Measurements from ENCODE around the gene CYP4F3. TPM values are rescaled to one million over a fixed set of nuclear protein-coding genes. Genes with fewer than 3 reads are reported as not detected.
"Not testable (repeated sequence)": the region's sequence is repeated elsewhere in the genome, so short reads cannot be mapped to it uniquely, and the experiment has no call there.

The CYP4F3 gene
- total and polyA plus RNA-seq, 2 experiments from 2014 or later: not detected

DNA sequence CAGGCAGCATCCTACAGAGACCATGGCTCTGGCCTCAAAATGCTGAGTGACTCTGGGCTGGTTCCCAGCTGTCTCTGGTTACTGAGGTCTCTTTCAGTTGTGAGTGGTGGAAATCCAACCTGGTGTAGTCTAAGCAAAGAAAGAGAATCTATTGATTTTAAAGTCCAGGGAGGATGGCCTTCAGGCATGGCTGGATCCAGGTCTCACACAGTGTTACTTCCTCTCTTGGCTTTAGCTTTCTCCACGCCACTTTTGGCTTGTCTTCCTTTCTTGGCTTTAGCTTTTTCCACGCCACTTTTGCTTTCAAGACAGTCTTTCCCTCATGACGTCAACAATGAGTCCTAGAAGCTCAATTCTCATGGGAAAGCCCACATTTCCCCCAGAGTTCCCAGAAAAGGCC lies 4.1 kb downstream of the CYP4F3 start:
- Histone ChIP-seq H3K4me3 (no peak overlapping the region), H3K4me2 (ENCODE audit: unreplicated experiment) (no peak overlapping the region), H2AFZ (no peak overlapping the region), H3K4me1 (ENCODE audit: insufficient read depth) (no peaks in the 10 kb centered on the region), H3F3A (ENCODE audit: insufficient read depth) (no peaks in the 10 kb centered on the region), H3K79me2 (ENCODE audit: insufficient read depth) (no peaks in the 10 kb centered on the region), H3K9me2 (ENCODE audit: insufficient read depth) (no peaks in the 10 kb centered on the region), H4K20me1 (ENCODE audit: insufficient read depth) (no peaks in the 10 kb centered on the region), H3K27me3 (replicated peaks; ENCODE audit: insufficient read depth) (no peaks in the 10 kb centered on the region), H3K9me3 (ENCODE audit: low read depth) (no peaks in the 10 kb centered on the region), H3K36me3 (ENCODE audit: low read depth) (no peaks in the 10 kb centered on the region), H3K27ac (no peak overlapping the region), H3K9ac (no peak overlapping the region)
- in situ Hi-C loops (cut with MboI): loop anchor here (25.0 kb wide), 2 partner anchors 542 to 742 kb away; partner anchors contain the start of genes AP1M1 and FAM32A
- DNase-seq: no peak
- no peak for TF ChIP-seq EZH2 (IDR thresholded peaks at IDR 0.05; ENCODE audit: insufficient read depth, poor library complexity, severe bottlenecking)
- no peak for TF ChIP-seq EZH2phosphoT487 (IDR thresholded peaks at IDR 0.05; ENCODE audit: insufficient read depth, low read depth)
- WGBS, 2 experiments (ENCODE audit: low coverage in 1 of 2, low lambda C conversion rate in 2 of 2, missing lambda C conversion rate in 2 of 2): 22 to 26% methylated on average over 3 of the region's 3 CpGs

- 28 to 40% methylated on average over 2 of the region's 2 CpGs for WGBS, 2 experiments (ENCODE audit: low coverage in 1 of 2, low lambda C conversion rate in 2 of 2, missing lambda C conversion rate in 2 of 2)
- Histone ChIP-seq H3K36me3 (ENCODE audit: low read depth) (no peaks in the 10 kb centered on the region), H3K4me1 (ENCODE audit: insufficient read depth) (no peaks in the 10 kb centered on the region), H3K9ac (no peak overlapping the region), H3K27ac (no peak overlapping the region), H2AFZ (no peak overlapping the region), H3K9me3 (ENCODE audit: low read depth) (no peaks in the 10 kb centered on the region), H3F3A (ENCODE audit: insufficient read depth) (no peaks in the 10 kb centered on the region), H3K4me2 (ENCODE audit: unreplicated experiment) (no peak overlapping the region), H3K9me2 (ENCODE audit: insufficient read depth) (no peaks in the 10 kb centered on the region), H3K4me3 (no peak overlapping the region), H3K27me3 (replicated peaks; ENCODE audit: insufficient read depth) (no peaks in the 10 kb centered on the region), H4K20me1 (ENCODE audit: insufficient read depth) (no peaks in the 10 kb centered on the region), H3K79me2 (ENCODE audit: insufficient read depth) (no peaks in the 10 kb centered on the region)
- TF ChIP-seq EZH2 (IDR thresholded peaks at IDR 0.05; ENCODE audit: insufficient read depth, poor library complexity, severe bottlenecking): no peak
- no peak for TF ChIP-seq EZH2phosphoT487 (IDR thresholded peaks at IDR 0.05; ENCODE audit: insufficient read depth, low read depth)
- in situ Hi-C loops (cut with MboI): loop anchor here (25.0 kb wide), 2 partner anchors 538 to 738 kb away; partner anchors contain the start of genes AP1M1 and FAM32A
- no peak for DNase-seq
These were observed 8.8 kb downstream of the CYP4F3 start for GRCh38 chr19:15649526-15649925.

DNA sequence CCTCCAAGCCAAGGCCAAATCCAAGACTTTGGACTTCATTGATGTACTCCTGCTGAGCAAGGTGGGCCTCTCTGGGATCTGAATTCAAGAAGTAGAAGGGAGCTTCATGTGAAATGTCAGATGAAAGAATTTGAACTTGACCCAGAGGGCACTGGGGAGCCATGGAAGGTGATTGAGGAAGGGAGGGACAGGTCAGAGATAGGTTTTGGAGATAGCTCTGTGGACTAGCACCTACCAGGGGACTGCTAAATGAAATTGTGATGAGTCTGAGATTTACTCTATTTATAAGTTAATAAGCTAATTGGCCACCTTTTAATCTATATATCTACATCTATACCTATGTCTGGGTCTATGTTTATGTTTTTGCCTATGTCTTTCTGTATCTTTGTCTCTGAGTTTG lies 9.4 kb downstream of the CYP4F3 start:
- DNase-seq; H2AFZ ChIP-seq; H3K9ac ChIP-seq; H3F3A ChIP-seq (ENCODE audit: insufficient read depth); in situ Hi-C loops (cut with MboI); H3K79me2 ChIP-seq (ENCODE audit: insufficient read depth); H3K27ac ChIP-seq; H3K36me3 ChIP-seq (ENCODE audit: low read depth); H3K4me2 ChIP-seq (ENCODE audit: unreplicated experiment); H3K9me2 ChIP-seq (ENCODE audit: insufficient read depth); H3K27me3 ChIP-seq (replicated peaks; ENCODE audit: insufficient read depth); H3K4me3 ChIP-seq; H3K9me3 ChIP-seq (ENCODE audit: low read depth); H3K4me1 ChIP-seq (ENCODE audit: insufficient read depth); H4K20me1 ChIP-seq (ENCODE audit: insufficient read depth): not testable (repeated sequence)

GRCh38 chr19:15651791-15652190 lies 11.1 kb downstream of the CYP4F3 start:
- Histone ChIP-seq H3K4me2 (ENCODE audit: unreplicated experiment) (no peak overlapping the region), H3K27ac (no peak overlapping the region), H2AFZ (no peak overlapping the region), H3K9ac (no peak overlapping the region), H3K9me2 (ENCODE audit: insufficient read depth) (no peaks in the 10 kb centered on the region), H3K9me3 (ENCODE audit: low read depth) (no peaks in the 10 kb centered on the region), H3K79me2 (ENCODE audit: insufficient read depth) (no peaks in the 10 kb centered on the region), H3K27me3 (replicated peaks; ENCODE audit: insufficient read depth) (no peaks in the 10 kb centered on the region), H3K36me3 (ENCODE audit: low read depth) (no peaks in the 10 kb centered on the region), H3K4me1 (ENCODE audit: insufficient read depth) (no peaks in the 10 kb centered on the region), H4K20me1 (ENCODE audit: insufficient read depth) (no peaks in the 10 kb centered on the region), H3K4me3 (no peak overlapping the region), H3F3A (ENCODE audit: insufficient read depth) (no peaks in the 10 kb centered on the region)
- 54 to 56% methylated on average over 3 of the region's 3 CpGs for WGBS, 2 experiments (ENCODE audit: low coverage in 1 of 2, low lambda C conversion rate in 2 of 2, missing lambda C conversion rate in 2 of 2)
- TF ChIP-seq EZH2phosphoT487 (IDR thresholded peaks at IDR 0.05; ENCODE audit: insufficient read depth, low read depth): no peak
- TF ChIP-seq EZH2 (IDR thresholded peaks at IDR 0.05; ENCODE audit: insufficient read depth, poor library complexity, severe bottlenecking): no peak
- DNase-seq: no peak
- in situ Hi-C loops (cut with MboI): no loop called here

- DNase-seq: no peak
- no peak overlapping the region for H3K4me3 ChIP-seq
- H2AFZ ChIP-seq: no peak overlapping the region
- in situ Hi-C loops (cut with MboI): no loop called here
- H3K9me3 ChIP-seq (ENCODE audit: low read depth): no peaks in the 10 kb centered on the region
- H3K9me2 ChIP-seq (ENCODE audit: insufficient read depth): no peaks in the 10 kb centered on the region
- H3K79me2 ChIP-seq (ENCODE audit: insufficient read depth): no peaks in the 10 kb centered on the region
- TF ChIP-seq EZH2 (IDR thresholded peaks at IDR 0.05; ENCODE audit: insufficient read depth, poor library complexity, severe bottlenecking) (no peak), EZH2phosphoT487 (IDR thresholded peaks at IDR 0.05; ENCODE audit: insufficient read depth, low read depth) (no peak)
- H3K27me3 ChIP-seq (replicated peaks; ENCODE audit: insufficient read depth): no peaks in the 10 kb centered on the region
- H3F3A ChIP-seq (ENCODE audit: insufficient read depth): no peaks in the 10 kb centered on the region
- 31 to 38% methylated on average over 7 to 8 of the region's 8 CpGs for WGBS, 2 experiments (ENCODE audit: low coverage in 1 of 2, low lambda C conversion rate in 2 of 2, missing lambda C conversion rate in 2 of 2)
- H3K36me3 ChIP-seq (ENCODE audit: low read depth): no peaks in the 10 kb centered on the region
- no peaks in the 10 kb centered on the region for H3K4me1 ChIP-seq (ENCODE audit: insufficient read depth)
- H3K4me2 ChIP-seq (ENCODE audit: unreplicated experiment): no peak overlapping the region
- H3K27ac ChIP-seq: no peak overlapping the region
- H3K9ac ChIP-seq: no peak overlapping the region
- H4K20me1 ChIP-seq (ENCODE audit: insufficient read depth): no peaks in the 10 kb centered on the region
These were observed 12.0 kb downstream of the CYP4F3 start for GRCh38 chr19:15652559-15653278.
